ENCODE results near the gene PPP2R5D. TPM values are rescaled to one million over a fixed set of nuclear protein-coding genes. Genes with fewer than 3 reads are reported as not detected.
A peak's percentile ranks its signal among the peaks of the same experiment; 100 is the strongest.

PPP2R5D gene
- total RNA-seq, 2 donors from 2014 or later, result 8.2 to 13.5 TPM

- Histone ChIP-seq H3K36me3 (replicated peaks in 1 of 2; ENCODE audit: insufficient read depth in 1 of 2, low read depth in 2 of 2) (peaks cover 9 to 12% of the 10 kb centered on the region in 2 donors), H3K27me3 (no peaks in the 10 kb centered on the region), H3K4me3 (no peak overlapping the region), H3K9me3 (no peaks in the 10 kb centered on the region), H3K27ac (peak overlapping the region; percentile 29 to 97 (median 97)), H3K4me1 (peaks cover 43% of the 10 kb centered on the region)
- intact Hi-C loops (cut with DNase I), result no loop called here
- ATAC-seq (no peak), DNase-seq (peak; percentile 48 to 56 (median 51))
- 61 to 63% methylated on average over 7 to 13 of the region's 13 CpGs for WGBS, 2 donors
- peak; percentile 29 to 73 (median 51) for TF ChIP-seq POLR2A (IDR thresholded peaks at IDR 0.05)
- no peak for TF ChIP-seq CTCF (IDR thresholded peaks at IDR 0.05)
Observed at GRCh38 chr6:42962502-42963178, 21.7 kb upstream of the PPP2R5D start.

- Histone ChIP-seq H3K4me1 (peaks cover 43% of the 10 kb centered on the region), H3K9me3 (no peaks in the 10 kb centered on the region), H3K27me3 (no peaks in the 10 kb centered on the region), H3K4me3 (no peak overlapping the region), H3K27ac (peak overlapping the region; percentile 25 to 97 (median 80)), H3K36me3 (replicated peaks in 1 of 2; ENCODE audit: insufficient read depth in 1 of 2, low read depth in 2 of 2) (peaks cover 9 to 12% of the 10 kb centered on the region in 2 donors)
- DNase-seq, result peak; percentile 14 to 31 (median 27)
- TF ChIP-seq CTCF (IDR thresholded peaks at IDR 0.05), result no peak
- no peak for TF ChIP-seq POLR2A (IDR thresholded peaks at IDR 0.05)
- intact Hi-C loops (cut with DNase I), result no loop called here
- 48 to 50% methylated on average over 7 to 12 of the region's 12 CpGs for WGBS, 2 donors
- no peak for ATAC-seq
Observed at GRCh38 chr6:42963179-42963854, 21.1 kb upstream of the PPP2R5D start.

GRCh38 chr6:42963855-42964605 is 20.3 kb upstream of the PPP2R5D start:
- WGBS, 2 donors, result 67 to 82% methylated on average over 2 to 9 of the region's 9 CpGs
- DNase-seq (peak; percentile 45 to 64 (median 56)), ATAC-seq (no peak)
- intact Hi-C loops (cut with DNase I), result no loop called here
- H3K27ac ChIP-seq, result peak overlapping the region; percentile 25 to 97 (median 80)
- peaks cover 9 to 12% of the 10 kb centered on the region in 2 donors for H3K36me3 ChIP-seq (replicated peaks in 1 of 2; ENCODE audit: insufficient read depth in 1 of 2, low read depth in 2 of 2)
- peak in 5 of 7 experiments; percentile 19 to 29 (median 23) for TF ChIP-seq CTCF (IDR thresholded peaks at IDR 0.05)
- TF ChIP-seq POLR2A (IDR thresholded peaks at IDR 0.05), result peak in 1 of 3 donors; percentile 5
- no peaks in the 10 kb centered on the region for H3K9me3 ChIP-seq
- no peaks in the 10 kb centered on the region for H3K27me3 ChIP-seq
- peaks cover 37% of the 10 kb centered on the region for H3K4me1 ChIP-seq
- H3K4me3 ChIP-seq, result no peak overlapping the region

- H3K36me3 ChIP-seq (replicated peaks in 1 of 2; ENCODE audit: insufficient read depth in 1 of 2, low read depth in 2 of 2), result peaks cover 9 to 12% of the 10 kb centered on the region in 2 donors
- no peak for ATAC-seq
Observed at GRCh38 chr6:42966571-42966970, 17.8 kb upstream of the PPP2R5D start.

More at GRCh38 chr6:42966571-42966970, 17.8 kb upstream of the PPP2R5D start:
- Histone ChIP-seq H3K27me3 (no peaks in the 10 kb centered on the region), H3K4me1 (peaks cover 41% of the 10 kb centered on the region), H3K9me3 (no peaks in the 10 kb centered on the region), H3K27ac (peak overlapping the region in 2 of 4 donors; percentile 21 to 62), H3K4me3 (no peak overlapping the region)
- WGBS, 2 donors, result 76 to 82% methylated on average over 7 of the region's 7 CpGs
- intact Hi-C loops (cut with DNase I), result no loop called here
- TF ChIP-seq CTCF (IDR thresholded peaks at IDR 0.05) (no peak), POLR2A (IDR thresholded peaks at IDR 0.05) (peak in 1 of 3 donors; percentile 20)
- peak in 3 of 4 donors; percentile 11 to 33 (median 28) for DNase-seq

All from body of pancreas (tissue), 4 donors.